ENCODE measurements around the gene MIGA2. TPM values are rescaled to one million over a fixed set of nuclear protein-coding genes. Genes with fewer than 3 reads are reported as not detected.
"Not testable (repeated sequence)": the region's sequence is repeated elsewhere in the genome, so short reads cannot be mapped to it uniquely, and the experiment has no call there.

The MIGA2 gene
- total RNA-seq, 1 experiment from 2014 or later: 23.0 TPM

- POLR2A ChIA-PET: no interaction called here
- ATAC-seq: peak; percentile 90
- Histone ChIP-seq H3K9me3 (ENCODE audit: control insufficient read depth, insufficient read depth, low read depth, low read length) (no peaks in the 10 kb centered on the region), H3K4me3 (ENCODE audit: low read depth in 2 of 2, low read length in 2 of 2) (peak within 1 kb of the TSS; percentile 79 to 92), H3K36me3 (ENCODE audit: control insufficient read depth, insufficient read depth, low read length) (peaks cover 6% of the 10 kb centered on the region; the same call in 1 of the 2 replicates), H3K4me1 (ENCODE audit: control insufficient read depth, insufficient read depth, low read length) (peaks cover 14% of the 10 kb centered on the region), H3K27me3 (ENCODE audit: control insufficient read depth, insufficient read depth, low read length) (no peaks in the 10 kb centered on the region), H3K27ac (ENCODE audit: low read length) (peak within 1 kb of the TSS; percentile 94)
- no TSS peak for BruUV-seq (replicated peaks)
- CTCF ChIA-PET: no interaction called here
- peak; percentile 55 for DNase-seq (ENCODE audit: low read depth, low spot score)
- intact Hi-C loops (cut with micrococcal nuclease; ENCODE audit: unreplicated experiment) (no loop called here), in situ Hi-C loops (cut with HindIII; ENCODE audit: low pct_unique_long_range_greater_than_20kb, low sequenced_read_pairs) (no loop called here)
- TF ChIP-seq POLR2AphosphoS5 (IDR thresholded peaks at IDR 0.05; ENCODE audit: low read depth, low read length): peak; percentile 89
- no peak for TF ChIP-seq SIN3A (IDR thresholded peaks at IDR 0.05; ENCODE audit: borderline replicate concordance, insufficient read depth, low read depth, low read length)
Measured at GRCh38 chr9:129110740-129111527, 74.5 kb downstream of the MIGA2 start, which contains the start of the genes CRAT and PTPA. TSS of gene CRAT (minus strand) at chr9:129110793. CDS start at chr9:129110509, 284 bp downstream. TSS of gene PTPA (plus strand) at chr9:129111415. CDS start at chr9:129111601, 186 bp downstream.

GRCh38 chr9:129111528-129112151, 75.2 kb downstream of the MIGA2 start:
- Histone ChIP-seq H3K27me3 (ENCODE audit: control insufficient read depth, insufficient read depth, low read length) (no peaks in the 10 kb centered on the region), H3K27ac (ENCODE audit: low read length) (peak overlapping the region; percentile 88), H3K36me3 (ENCODE audit: control insufficient read depth, insufficient read depth, low read length) (peaks cover 6% of the 10 kb centered on the region; the same call in 1 of the 2 replicates), H3K9me3 (ENCODE audit: control insufficient read depth, insufficient read depth, low read depth, low read length) (no peaks in the 10 kb centered on the region), H3K4me3 (ENCODE audit: low read depth in 2 of 2, low read length in 2 of 2) (peak overlapping the region; percentile 79 to 92), H3K4me1 (ENCODE audit: control insufficient read depth, insufficient read depth, low read length) (peaks cover 14% of the 10 kb centered on the region)
- CTCF ChIA-PET: no interaction called here
- DNase-seq (ENCODE audit: low read depth, low spot score) (no peak), ATAC-seq (peak; percentile 26)
- POLR2A ChIA-PET: no interaction called here
- intact Hi-C loops (cut with micrococcal nuclease; ENCODE audit: unreplicated experiment): no loop called here
- in situ Hi-C loops (cut with HindIII; ENCODE audit: low pct_unique_long_range_greater_than_20kb, low sequenced_read_pairs): no loop called here
- no TSS peak for BruUV-seq (replicated peaks)
- TF ChIP-seq SIN3A (IDR thresholded peaks at IDR 0.05; ENCODE audit: borderline replicate concordance, insufficient read depth, low read depth, low read length): 0 out of 2 replicates have a peak, but pooled peaks have one; percentile 38
- TF ChIP-seq, protein P1, sequence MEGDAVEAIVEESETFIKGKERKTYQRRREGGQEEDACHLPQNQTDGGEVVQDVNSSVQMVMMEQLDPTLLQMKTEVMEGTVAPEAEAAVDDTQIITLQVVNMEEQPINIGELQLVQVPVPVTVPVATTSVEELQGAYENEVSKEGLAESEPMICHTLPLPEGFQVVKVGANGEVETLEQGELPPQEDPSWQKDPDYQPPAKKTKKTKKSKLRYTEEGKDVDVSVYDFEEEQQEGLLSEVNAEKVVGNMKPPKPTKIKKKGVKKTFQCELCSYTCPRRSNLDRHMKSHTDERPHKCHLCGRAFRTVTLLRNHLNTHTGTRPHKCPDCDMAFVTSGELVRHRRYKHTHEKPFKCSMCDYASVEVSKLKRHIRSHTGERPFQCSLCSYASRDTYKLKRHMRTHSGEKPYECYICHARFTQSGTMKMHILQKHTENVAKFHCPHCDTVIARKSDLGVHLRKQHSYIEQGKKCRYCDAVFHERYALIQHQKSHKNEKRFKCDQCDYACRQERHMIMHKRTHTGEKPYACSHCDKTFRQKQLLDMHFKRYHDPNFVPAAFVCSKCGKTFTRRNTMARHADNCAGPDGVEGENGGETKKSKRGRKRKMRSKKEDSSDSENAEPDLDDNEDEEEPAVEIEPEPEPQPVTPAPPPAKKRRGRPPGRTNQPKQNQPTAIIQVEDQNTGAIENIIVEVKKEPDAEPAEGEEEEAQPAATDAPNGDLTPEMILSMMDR (IDR thresholded peaks at IDR 0.05): no peak

DNA sequence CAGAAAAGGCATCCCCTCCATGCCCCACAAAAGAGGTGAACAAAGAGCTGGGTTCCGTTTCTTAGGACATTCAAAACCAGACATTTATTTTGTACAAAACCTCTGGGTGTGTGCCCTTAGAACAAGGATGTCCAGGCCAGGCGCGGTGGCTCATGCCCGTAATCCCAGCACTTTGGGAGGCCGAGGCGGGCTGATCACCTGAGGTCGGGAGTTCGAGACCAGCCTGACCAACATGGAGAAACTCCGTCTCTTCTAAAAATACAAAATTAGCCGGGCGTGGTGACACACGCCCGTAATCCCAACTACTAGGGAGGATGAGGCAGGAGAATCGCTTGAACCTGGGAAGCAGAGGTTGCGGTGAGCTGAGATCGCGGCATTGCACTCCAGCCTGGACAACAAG, 76.1 kb downstream of the MIGA2 start:
- ATAC-seq; H3K36me3 ChIP-seq (ENCODE audit: control insufficient read depth, insufficient read depth, low read length); DNase-seq (ENCODE audit: low read depth, low spot score); CTCF ChIA-PET; in situ Hi-C loops (cut with HindIII; ENCODE audit: low pct_unique_long_range_greater_than_20kb, low sequenced_read_pairs); H3K9me3 ChIP-seq (ENCODE audit: control insufficient read depth, insufficient read depth, low read depth, low read length); POLR2A ChIA-PET; intact Hi-C loops (cut with micrococcal nuclease; ENCODE audit: unreplicated experiment); BruUV-seq (replicated peaks); H3K27me3 ChIP-seq (ENCODE audit: control insufficient read depth, insufficient read depth, low read length): not testable (repeated sequence)
- Histone ChIP-seq H3K27ac (ENCODE audit: low read length) (peak overlapping the region; percentile 88), H3K4me3 (ENCODE audit: low read depth in 2 of 2, low read length in 2 of 2) (peak overlapping the region; percentile 79 to 92), H3K4me1 (ENCODE audit: control insufficient read depth, insufficient read depth, low read length) (peaks cover 14% of the 10 kb centered on the region)

Data from Panc1 (cell line).